ENCODE measurements around the gene ST8SIA1.

The ST8SIA1 gene

DNA sequence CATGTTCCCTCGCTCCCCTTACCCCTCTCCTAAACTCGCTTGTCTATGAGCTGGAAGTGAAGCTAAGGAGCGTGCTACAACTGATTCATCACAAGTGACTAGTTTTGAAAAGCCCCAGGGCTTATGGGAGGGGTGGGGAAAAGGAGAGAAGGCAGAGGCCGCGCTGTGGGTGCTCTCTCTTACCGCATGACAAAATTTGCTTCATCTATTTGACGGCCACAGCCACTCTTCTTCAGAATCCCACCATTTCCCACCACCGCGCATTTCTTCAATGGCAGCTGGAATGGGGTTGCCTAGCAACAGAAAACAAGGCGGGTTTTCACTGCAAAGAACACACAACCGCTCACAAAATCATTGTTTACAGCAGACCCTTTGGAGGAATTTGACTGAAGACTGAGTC is 79.4 kb downstream of the ST8SIA1 start:
- Mint-ChIP-seq H3K4me1 (ENCODE audit: low read depth) (peaks cover 2% of the 10 kb centered on the region), H3K36me3 (ENCODE audit: low read depth) (no peaks in the 10 kb centered on the region)

DNA sequence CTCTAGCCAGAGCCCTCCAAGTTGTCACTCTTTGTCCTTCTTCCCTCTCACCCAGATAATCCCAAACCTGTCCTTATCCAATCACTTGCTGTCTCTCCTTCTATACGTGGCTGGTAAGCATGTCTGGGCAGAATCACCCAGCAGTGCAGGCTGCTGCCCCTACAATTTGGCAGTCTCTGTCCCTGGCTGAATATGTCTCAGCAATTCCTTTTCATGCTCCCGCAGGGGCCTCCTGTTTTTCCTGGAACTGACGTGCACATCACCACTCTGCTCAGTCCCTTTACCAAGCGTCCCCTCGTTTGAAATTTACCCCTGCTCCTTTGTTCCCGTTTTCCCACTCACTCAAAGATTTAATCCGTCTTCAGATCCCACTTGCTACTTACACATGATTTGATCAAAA is 80.0 kb downstream of the ST8SIA1 start:
- Mint-ChIP-seq H3K4me3 (no peak overlapping the region), H3K27ac (no peak overlapping the region), H3K4me1 (ENCODE audit: low read depth) (peaks cover 2% of the 10 kb centered on the region), H3K9me3 (no peaks in the 10 kb centered on the region), H3K36me3 (ENCODE audit: low read depth) (no peaks in the 10 kb centered on the region), H3K27me3 (ENCODE audit: low read depth) (no peaks in the 10 kb centered on the region)

More for the DNA sequence above, 79.4 kb downstream of the ST8SIA1 start:
- no peak overlapping the region for H3K4me3 Mint-ChIP-seq
- no peaks in the 10 kb centered on the region for H3K27me3 Mint-ChIP-seq (ENCODE audit: low read depth)
- no peaks in the 10 kb centered on the region for H3K9me3 Mint-ChIP-seq
- H3K27ac Mint-ChIP-seq: no peak overlapping the region

DNA sequence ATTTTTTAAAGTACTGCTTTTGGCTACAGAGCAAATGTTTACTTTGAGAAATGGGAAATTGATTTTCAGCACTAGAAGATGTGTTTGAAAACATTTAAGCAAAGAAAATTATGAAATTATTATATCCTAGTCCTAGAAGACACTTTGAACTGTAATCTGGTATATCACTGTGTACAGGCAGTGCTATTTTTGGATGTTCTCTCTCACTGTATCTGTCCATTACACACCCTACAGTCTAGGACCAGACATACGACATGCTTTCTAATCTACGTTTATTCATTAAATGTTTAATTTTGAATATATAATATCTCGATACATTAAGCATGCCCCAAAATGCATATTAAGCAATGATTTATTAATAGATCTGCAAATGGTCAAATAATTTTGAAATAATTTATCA is 82.5 kb downstream of the ST8SIA1 start:
- Mint-ChIP-seq H3K27me3 (ENCODE audit: low read depth) (no peaks in the 10 kb centered on the region), H3K4me3 (no peak overlapping the region)

DNA sequence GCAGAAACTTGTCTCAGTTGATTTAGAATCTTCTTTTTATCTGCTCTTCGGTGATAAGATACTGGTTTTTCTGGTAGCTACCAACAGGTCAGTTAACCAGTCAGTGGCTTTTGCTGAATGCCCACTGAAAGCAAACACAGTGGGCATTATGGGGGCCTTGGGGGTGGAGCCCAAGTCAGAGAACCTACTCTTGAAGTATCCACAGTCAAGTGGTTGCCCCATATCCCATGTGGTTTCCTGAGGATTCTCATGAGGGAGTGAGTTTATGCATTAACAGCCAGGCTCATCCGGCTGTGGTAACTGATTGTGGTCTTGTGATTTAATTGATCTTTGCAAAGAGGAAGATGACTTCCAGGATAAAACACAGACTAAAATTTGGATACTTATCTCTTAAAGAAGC is 83.7 kb downstream of the ST8SIA1 start:
- peaks cover 2% of the 10 kb centered on the region for H3K4me1 Mint-ChIP-seq (ENCODE audit: low read depth)
- H3K27ac Mint-ChIP-seq: no peak overlapping the region
- H3K27me3 Mint-ChIP-seq (ENCODE audit: low read depth): no peaks in the 10 kb centered on the region
- H3K9me3 Mint-ChIP-seq: no peaks in the 10 kb centered on the region
- H3K4me3 Mint-ChIP-seq: no peak overlapping the region
- H3K36me3 Mint-ChIP-seq (ENCODE audit: low read depth): no peaks in the 10 kb centered on the region

More for the DNA sequence above, 82.5 kb downstream of the ST8SIA1 start:
- H3K36me3 Mint-ChIP-seq (ENCODE audit: low read depth): no peaks in the 10 kb centered on the region
- H3K27ac Mint-ChIP-seq: no peak overlapping the region
- H3K9me3 Mint-ChIP-seq: no peaks in the 10 kb centered on the region
- peaks cover 2% of the 10 kb centered on the region for H3K4me1 Mint-ChIP-seq (ENCODE audit: low read depth)

- Mint-ChIP-seq H3K4me1 (ENCODE audit: low read depth) (peaks cover 2% of the 10 kb centered on the region), H3K36me3 (ENCODE audit: low read depth) (no peaks in the 10 kb centered on the region), H3K27ac (no peak overlapping the region), H3K27me3 (ENCODE audit: low read depth) (no peaks in the 10 kb centered on the region), H3K9me3 (no peaks in the 10 kb centered on the region), H3K4me3 (no peak overlapping the region)
Measured at GRCh38 chr12:22248571-22249115, 85.9 kb downstream of the ST8SIA1 start.

GRCh38 chr12:22248121-22248520 is 86.4 kb downstream of the ST8SIA1 start:
- no peaks in the 10 kb centered on the region for H3K36me3 Mint-ChIP-seq (ENCODE audit: low read depth)
- H3K27ac Mint-ChIP-seq: no peak overlapping the region
- no peaks in the 10 kb centered on the region for H3K27me3 Mint-ChIP-seq (ENCODE audit: low read depth)
- H3K4me3 Mint-ChIP-seq: no peak overlapping the region
- H3K9me3 Mint-ChIP-seq: no peaks in the 10 kb centered on the region
- H3K4me1 Mint-ChIP-seq (ENCODE audit: low read depth): peaks cover 2% of the 10 kb centered on the region

DNA sequence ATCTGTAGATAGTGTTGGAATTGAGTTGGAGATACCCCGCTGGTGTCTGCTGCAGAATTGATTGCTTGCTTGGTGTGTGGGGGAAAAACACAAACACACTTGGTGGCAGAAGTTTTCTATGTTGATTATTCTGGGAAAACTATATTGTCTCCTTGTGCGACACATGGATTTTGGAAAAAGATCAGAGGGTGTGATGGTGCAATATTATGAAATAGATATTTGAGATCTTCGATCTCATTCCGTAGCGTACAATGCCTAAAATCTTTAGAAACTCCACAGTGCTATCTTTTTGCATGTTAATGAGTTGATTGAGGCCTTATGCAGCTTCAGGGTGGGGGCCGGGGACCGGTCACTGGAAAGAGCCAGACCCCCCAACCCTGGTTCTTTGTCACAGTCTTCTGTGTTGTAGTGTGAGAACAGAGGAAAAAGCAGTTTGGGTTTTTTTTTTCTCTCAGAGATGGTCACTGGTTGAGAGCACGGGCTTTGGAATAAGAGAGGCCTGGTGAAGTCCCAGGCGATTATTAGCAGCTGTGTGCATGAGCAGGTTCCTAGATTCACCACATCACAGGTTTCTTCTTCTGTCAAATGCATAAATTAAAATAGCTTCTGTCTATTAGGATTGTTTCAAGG is 88.2 kb downstream of the ST8SIA1 start:
- H3K4me1 Mint-ChIP-seq (ENCODE audit: low read depth): peaks cover 2% of the 10 kb centered on the region
- no peaks in the 10 kb centered on the region for H3K9me3 Mint-ChIP-seq
- no peak overlapping the region for H3K4me3 Mint-ChIP-seq
- H3K36me3 Mint-ChIP-seq (ENCODE audit: low read depth): no peaks in the 10 kb centered on the region
- H3K27me3 Mint-ChIP-seq (ENCODE audit: low read depth): no peaks in the 10 kb centered on the region
- no peak overlapping the region for H3K27ac Mint-ChIP-seq

DNA sequence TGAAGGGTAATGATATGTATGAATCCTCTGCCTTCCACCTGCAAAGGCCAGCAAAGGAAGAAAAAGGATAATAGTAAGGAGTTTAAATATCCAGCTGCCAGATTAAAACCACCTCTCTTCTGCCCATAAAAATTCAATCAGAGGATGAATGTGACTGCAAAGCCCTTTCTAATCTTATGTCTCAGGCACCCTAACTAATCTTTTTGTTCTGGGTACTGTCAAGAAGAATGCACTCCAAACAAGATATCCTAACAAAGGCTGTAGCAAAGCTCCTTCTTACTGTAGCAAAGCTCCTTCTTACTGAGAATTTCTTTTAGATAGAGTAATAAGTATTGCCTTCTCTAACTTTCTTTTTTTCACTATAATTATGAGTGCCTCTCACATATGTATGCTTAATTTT is 91.8 kb downstream of the ST8SIA1 start:
- Mint-ChIP-seq H3K4me1 (ENCODE audit: low read depth) (no peaks in the 10 kb centered on the region), H3K27ac (no peak overlapping the region), H3K27me3 (ENCODE audit: low read depth) (no peaks in the 10 kb centered on the region), H3K9me3 (no peaks in the 10 kb centered on the region), H3K36me3 (ENCODE audit: low read depth) (no peaks in the 10 kb centered on the region), H3K4me3 (no peak overlapping the region)

GRCh38 chr12:22238211-22238610 is 96.3 kb downstream of the ST8SIA1 start:
- H3K27me3 Mint-ChIP-seq (ENCODE audit: low read depth): no peaks in the 10 kb centered on the region
- H3K4me3 Mint-ChIP-seq: no peak overlapping the region
- H3K4me1 Mint-ChIP-seq (ENCODE audit: low read depth): no peaks in the 10 kb centered on the region
- no peaks in the 10 kb centered on the region for H3K36me3 Mint-ChIP-seq (ENCODE audit: low read depth)
- no peak overlapping the region for H3K27ac Mint-ChIP-seq
- no peaks in the 10 kb centered on the region for H3K9me3 Mint-ChIP-seq

- Mint-ChIP-seq H3K4me1 (ENCODE audit: low read depth) (no peaks in the 10 kb centered on the region), H3K36me3 (ENCODE audit: low read depth) (no peaks in the 10 kb centered on the region), H3K27me3 (ENCODE audit: low read depth) (no peaks in the 10 kb centered on the region), H3K27ac (no peak overlapping the region), H3K9me3 (no peaks in the 10 kb centered on the region), H3K4me3 (no peak overlapping the region)
Measured at GRCh38 chr12:22234561-22234960, 99.9 kb downstream of the ST8SIA1 start.

DNA sequence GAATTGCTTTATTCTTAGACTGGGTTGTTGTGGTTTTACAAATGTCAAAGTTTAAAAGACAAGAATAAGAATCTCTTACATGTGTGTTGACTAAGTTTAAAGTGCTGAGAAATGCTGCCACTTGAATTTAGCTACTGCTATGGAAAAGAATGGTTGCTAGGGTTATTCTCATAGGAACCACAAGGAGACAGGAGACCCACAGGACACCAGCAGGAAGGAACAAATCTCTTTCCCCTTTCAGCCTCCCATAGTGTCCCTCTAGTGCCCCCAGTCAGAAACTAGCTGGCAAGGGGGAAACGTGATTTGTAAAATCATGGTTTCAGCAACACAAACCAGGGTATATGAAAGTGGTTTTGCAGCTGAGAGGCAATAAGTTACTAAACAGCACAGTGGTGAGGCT is 102.7 kb downstream of the ST8SIA1 start:
- Mint-ChIP-seq H3K9me3 (no peaks in the 10 kb centered on the region), H3K4me1 (ENCODE audit: low read depth) (no peaks in the 10 kb centered on the region), H3K36me3 (ENCODE audit: low read depth) (no peaks in the 10 kb centered on the region), H3K27me3 (ENCODE audit: low read depth) (no peaks in the 10 kb centered on the region), H3K27ac (no peak overlapping the region), H3K4me3 (no peak overlapping the region)

GRCh38 chr12:22231078-22231477 is 103.4 kb downstream of the ST8SIA1 start:
- Mint-ChIP-seq H3K36me3 (ENCODE audit: low read depth) (no peaks in the 10 kb centered on the region), H3K27me3 (ENCODE audit: low read depth) (no peaks in the 10 kb centered on the region), H3K9me3 (no peaks in the 10 kb centered on the region), H3K27ac (no peak overlapping the region), H3K4me3 (no peak overlapping the region), H3K4me1 (ENCODE audit: low read depth) (no peaks in the 10 kb centered on the region)

DNA sequence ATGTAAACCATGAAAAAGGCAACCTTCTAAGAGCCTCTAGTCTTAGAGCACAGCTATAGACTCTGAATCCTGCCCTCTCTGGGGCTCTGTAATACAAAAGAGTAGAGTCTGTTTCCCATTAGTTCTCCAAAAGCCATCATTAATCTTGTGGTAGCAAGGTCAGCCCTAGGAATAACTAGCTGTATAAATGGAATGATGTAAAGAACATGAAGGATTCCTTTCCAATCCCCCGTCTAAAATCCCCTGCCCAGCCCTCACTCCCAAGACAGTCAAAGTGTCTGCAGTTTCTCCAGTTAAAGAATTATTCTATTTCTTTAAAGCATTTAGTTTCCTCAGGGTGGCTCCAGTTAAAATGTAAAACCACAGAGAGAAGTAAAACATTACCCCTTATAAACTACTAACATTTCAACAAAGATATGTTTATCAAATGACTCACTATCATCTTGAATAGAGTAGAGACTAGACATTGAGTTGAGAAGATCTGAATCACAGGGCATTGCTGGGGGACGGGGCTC is 104.2 kb downstream of the ST8SIA1 start:
- no peak overlapping the region for H3K4me3 Mint-ChIP-seq
- no peaks in the 10 kb centered on the region for H3K36me3 Mint-ChIP-seq (ENCODE audit: low read depth)
- no peak overlapping the region for H3K27ac Mint-ChIP-seq
- no peaks in the 10 kb centered on the region for H3K27me3 Mint-ChIP-seq (ENCODE audit: low read depth)
- no peaks in the 10 kb centered on the region for H3K9me3 Mint-ChIP-seq
- no peaks in the 10 kb centered on the region for H3K4me1 Mint-ChIP-seq (ENCODE audit: low read depth)

GRCh38 chr12:22229652-22230279 is 104.7 kb downstream of the ST8SIA1 start:
- no peaks in the 10 kb centered on the region for H3K4me1 Mint-ChIP-seq (ENCODE audit: low read depth)
- no peaks in the 10 kb centered on the region for H3K36me3 Mint-ChIP-seq (ENCODE audit: low read depth)
- H3K27me3 Mint-ChIP-seq (ENCODE audit: low read depth): no peaks in the 10 kb centered on the region
- H3K27ac Mint-ChIP-seq: no peak overlapping the region
- no peaks in the 10 kb centered on the region for H3K9me3 Mint-ChIP-seq
- H3K4me3 Mint-ChIP-seq: no peak overlapping the region

All from T-helper 1 cell treated with Interleukin-12 subunit alpha and Interleukin-12 subunit beta and Interleukin-4 antibody, amounts not matched to agents 30 μg/mL and 1 μg/mL, for 36 hours (primary cell).